ENCODE measurements around the gene UBL4A. TPM values are rescaled to one million over a fixed set of nuclear protein-coding genes. Genes with fewer than 3 reads are reported as not detected.
"Not testable (repeated sequence)": the region's sequence is repeated elsewhere in the genome, so short reads cannot be mapped to it uniquely, and the experiment has no call there.

Gene UBL4A
- total RNA-seq, 1 experiment from 2014 or later = 37.4 TPM

DNA sequence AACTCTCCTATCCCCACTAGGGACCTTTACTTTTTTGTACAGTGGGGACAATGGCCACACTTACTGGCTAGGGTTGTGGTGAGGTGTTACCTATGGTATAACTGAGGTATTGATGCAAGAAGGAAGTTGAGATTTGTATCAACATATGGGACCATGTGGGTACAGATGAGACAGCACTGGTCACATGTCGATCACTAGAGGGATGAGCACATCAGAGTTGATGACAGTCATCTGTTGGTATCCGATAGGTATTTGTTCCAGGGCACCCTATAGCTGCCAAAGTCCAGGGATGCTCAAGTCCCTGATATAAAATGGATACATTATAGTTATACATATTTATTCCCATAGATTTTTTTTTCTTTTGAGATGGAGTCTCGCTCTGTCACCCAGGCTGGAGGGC is 16.6 kb upstream of the UBL4A start (continued):
- TF ChIP-seq, protein P1, sequence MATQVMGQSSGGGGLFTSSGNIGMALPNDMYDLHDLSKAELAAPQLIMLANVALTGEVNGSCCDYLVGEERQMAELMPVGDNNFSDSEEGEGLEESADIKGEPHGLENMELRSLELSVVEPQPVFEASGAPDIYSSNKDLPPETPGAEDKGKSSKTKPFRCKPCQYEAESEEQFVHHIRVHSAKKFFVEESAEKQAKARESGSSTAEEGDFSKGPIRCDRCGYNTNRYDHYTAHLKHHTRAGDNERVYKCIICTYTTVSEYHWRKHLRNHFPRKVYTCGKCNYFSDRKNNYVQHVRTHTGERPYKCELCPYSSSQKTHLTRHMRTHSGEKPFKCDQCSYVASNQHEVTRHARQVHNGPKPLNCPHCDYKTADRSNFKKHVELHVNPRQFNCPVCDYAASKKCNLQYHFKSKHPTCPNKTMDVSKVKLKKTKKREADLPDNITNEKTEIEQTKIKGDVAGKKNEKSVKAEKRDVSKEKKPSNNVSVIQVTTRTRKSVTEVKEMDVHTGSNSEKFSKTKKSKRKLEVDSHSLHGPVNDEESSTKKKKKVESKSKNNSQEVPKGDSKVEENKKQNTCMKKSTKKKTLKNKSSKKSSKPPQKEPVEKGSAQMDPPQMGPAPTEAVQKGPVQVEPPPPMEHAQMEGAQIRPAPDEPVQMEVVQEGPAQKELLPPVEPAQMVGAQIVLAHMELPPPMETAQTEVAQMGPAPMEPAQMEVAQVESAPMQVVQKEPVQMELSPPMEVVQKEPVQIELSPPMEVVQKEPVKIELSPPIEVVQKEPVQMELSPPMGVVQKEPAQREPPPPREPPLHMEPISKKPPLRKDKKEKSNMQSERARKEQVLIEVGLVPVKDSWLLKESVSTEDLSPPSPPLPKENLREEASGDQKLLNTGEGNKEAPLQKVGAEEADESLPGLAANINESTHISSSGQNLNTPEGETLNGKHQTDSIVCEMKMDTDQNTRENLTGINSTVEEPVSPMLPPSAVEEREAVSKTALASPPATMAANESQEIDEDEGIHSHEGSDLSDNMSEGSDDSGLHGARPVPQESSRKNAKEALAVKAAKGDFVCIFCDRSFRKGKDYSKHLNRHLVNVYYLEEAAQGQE (IDR thresholded peaks at IDR 0.05; ENCODE audit: low read depth) = no peak

DNA sequence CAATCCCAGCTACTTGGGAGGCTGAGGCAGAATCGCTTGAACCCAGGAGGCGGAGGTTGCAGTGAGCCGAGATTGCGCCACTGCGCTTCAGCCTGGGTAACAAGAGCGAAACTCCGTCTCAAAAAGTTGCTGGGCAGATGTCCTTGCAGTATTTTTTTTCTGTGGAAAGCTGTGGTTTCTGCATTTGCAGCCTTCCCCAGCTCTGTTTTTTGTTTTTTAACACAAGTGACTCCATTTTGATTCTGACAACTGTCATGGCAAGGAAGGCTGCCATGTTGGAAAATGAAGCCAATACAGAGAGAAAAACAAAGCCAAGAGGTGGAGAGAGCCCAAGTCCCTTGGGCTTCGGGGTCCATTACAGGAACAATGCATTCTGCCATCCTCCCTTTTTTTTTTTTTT is 15.7 kb upstream of the UBL4A start:
- no peak overlapping the region for H3K27ac ChIP-seq (ENCODE audit: low read depth, low read length)
- H3K27me3 ChIP-seq (ENCODE audit: insufficient read depth, low read length) = no peaks in the 10 kb centered on the region
- RAD21 ChIA-PET (ENCODE audit: low non-redundant PET in 1 of 2, low total read pairs in 2 of 2, uncharacterized antibody in 2 of 2, unreplicated experiment in 2 of 2) = no interaction called here
- H3K9me3 ChIP-seq (ENCODE audit: control insufficient read depth in 1 of 2, insufficient read depth in 1 of 2, low read depth in 1 of 2, low read length in 2 of 2) = no peaks in the 10 kb centered on the region
- no peaks in the 10 kb centered on the region for H3K79me2 ChIP-seq (ENCODE audit: insufficient read depth, low read length)
- ATAC-seq = no peak
- CTCF ChIA-PET = no interaction called here
- no peak overlapping the region for H2AFZ ChIP-seq (ENCODE audit: low read depth, low read length, poor library complexity, severe bottlenecking)
- H3K4me1 ChIP-seq (ENCODE audit: control insufficient read depth in 1 of 2, insufficient read depth in 2 of 2, low read length in 2 of 2) = peaks cover 0 to 5% of the 10 kb centered on the region in 2 experiments; a peak in 1 of 4 replicates
- no peaks in the 10 kb centered on the region for H4K20me1 ChIP-seq (ENCODE audit: insufficient read depth)
- BruUV-seq (replicated peaks) = no TSS peak
- H3K4me3 ChIP-seq (replicated peaks in 1 of 2; ENCODE audit: low read depth in 1 of 2, low read length in 2 of 2) = no peak overlapping the region
- H3K9me2 ChIP-seq (ENCODE audit: insufficient read depth) = no peaks in the 10 kb centered on the region
- POLR2A ChIA-PET = no interaction called here
- H3K36me3 ChIP-seq (ENCODE audit: control insufficient read depth in 1 of 2, insufficient read depth in 2 of 2, low read length in 2 of 2) = no peaks in the 10 kb centered on the region
- no peak overlapping the region for H3K9ac ChIP-seq (ENCODE audit: low read length)
- TF ChIP-seq CBX3 (IDR thresholded peaks at IDR 0.05; ENCODE audit: low read depth) = no peak
- TF ChIP-seq JUND (IDR thresholded peaks at IDR 0.05) = no peak
- no peak for TF ChIP-seq SRF (IDR thresholded peaks at IDR 0.05; ENCODE audit: low read depth)
- TF ChIP-seq FOSL1 (IDR thresholded peaks at IDR 0.05; ENCODE audit: low read depth) = no peak
- no peak for TF ChIP-seq ELF1 (IDR thresholded peaks at IDR 0.05; ENCODE audit: borderline replicate concordance, low read depth)
- TF ChIP-seq CEBPB (IDR thresholded peaks at IDR 0.05; ENCODE audit: low read depth) = no peak
- intact Hi-C loops (cut with micrococcal nuclease) = no loop called here
- no peak for DNase-seq (ENCODE audit: low read depth, low spot score)
- no peak overlapping the region for H3K4me2 ChIP-seq (ENCODE audit: low read length)

DNA sequence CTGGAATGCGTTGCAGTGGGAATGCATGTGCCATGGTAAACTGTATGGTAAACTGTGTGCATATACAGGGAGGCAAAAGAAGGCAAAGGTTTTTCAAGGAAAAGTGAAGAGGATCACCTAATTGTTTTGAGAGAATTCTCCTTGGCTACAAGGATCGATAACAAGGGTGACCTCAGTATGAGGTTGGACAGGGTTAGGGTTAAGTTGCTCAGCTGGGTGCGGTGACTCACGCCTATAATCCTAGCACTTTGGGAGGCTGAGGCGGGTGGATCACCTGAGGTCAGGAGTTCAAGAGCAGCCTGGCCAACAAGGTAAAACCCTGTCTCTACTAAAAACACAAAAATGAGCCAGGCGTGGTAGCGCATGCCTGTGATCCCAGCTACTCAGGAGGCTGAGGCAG is 15.0 kb upstream of the UBL4A start:
- H3K9me3 ChIP-seq (ENCODE audit: control insufficient read depth in 1 of 2, insufficient read depth in 1 of 2, low read depth in 1 of 2, low read length in 2 of 2); H3K27me3 ChIP-seq (ENCODE audit: insufficient read depth, low read length); DNase-seq (ENCODE audit: low read depth, low spot score); H3K4me3 ChIP-seq (replicated peaks in 1 of 2; ENCODE audit: low read depth in 1 of 2, low read length in 2 of 2); H3K4me2 ChIP-seq (ENCODE audit: low read length); H3K4me1 ChIP-seq (ENCODE audit: control insufficient read depth in 1 of 2, insufficient read depth in 2 of 2, low read length in 2 of 2); H3K9ac ChIP-seq (ENCODE audit: low read length); intact Hi-C loops (cut with micrococcal nuclease); H4K20me1 ChIP-seq (ENCODE audit: insufficient read depth); H3K36me3 ChIP-seq (ENCODE audit: control insufficient read depth in 1 of 2, insufficient read depth in 2 of 2, low read length in 2 of 2); H2AFZ ChIP-seq (ENCODE audit: low read depth, low read length, poor library complexity, severe bottlenecking); ATAC-seq; POLR2A ChIA-PET; H3K27ac ChIP-seq (ENCODE audit: low read depth, low read length); H3K79me2 ChIP-seq (ENCODE audit: insufficient read depth, low read length); CTCF ChIA-PET; H3K9me2 ChIP-seq (ENCODE audit: insufficient read depth); BruUV-seq (replicated peaks); RAD21 ChIA-PET (ENCODE audit: low non-redundant PET in 1 of 2, low total read pairs in 2 of 2, uncharacterized antibody in 2 of 2, unreplicated experiment in 2 of 2): not testable (repeated sequence)

DNA sequence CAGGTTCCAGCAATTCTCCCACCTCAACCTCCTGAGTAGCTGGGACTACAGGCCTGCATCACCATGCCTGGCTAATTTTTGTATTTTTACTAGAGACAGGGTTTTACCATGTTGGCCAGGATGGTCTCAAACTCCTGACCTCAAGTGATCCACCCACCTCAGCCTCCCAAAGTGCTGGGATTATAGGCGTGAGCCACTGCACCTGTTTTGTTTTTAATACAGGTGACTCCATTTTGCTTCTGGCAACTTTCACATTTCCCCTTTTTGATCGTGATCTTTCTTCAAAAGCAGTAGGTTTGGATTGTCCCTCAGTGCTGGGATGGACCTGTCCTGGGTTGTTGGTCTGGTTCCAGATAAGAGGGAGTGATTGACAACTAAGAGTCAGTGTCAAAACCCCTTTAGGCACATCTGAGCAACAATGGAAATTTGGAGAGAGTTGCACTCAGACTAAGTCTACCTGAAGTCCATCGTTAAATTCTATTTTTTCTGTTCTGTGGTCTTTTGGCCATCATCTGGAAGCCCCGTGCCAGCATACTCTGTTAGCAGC is 10.2 kb upstream of the UBL4A start:
- H3K27ac ChIP-seq (ENCODE audit: low read depth, low read length); H3K79me2 ChIP-seq (ENCODE audit: insufficient read depth, low read length); intact Hi-C loops (cut with micrococcal nuclease); H3K9ac ChIP-seq (ENCODE audit: low read length); H3K27me3 ChIP-seq (ENCODE audit: insufficient read depth, low read length); H3K4me1 ChIP-seq (ENCODE audit: control insufficient read depth in 1 of 2, insufficient read depth in 2 of 2, low read length in 2 of 2); H3K4me3 ChIP-seq (replicated peaks in 1 of 2; ENCODE audit: low read depth in 1 of 2, low read length in 2 of 2); H3K4me2 ChIP-seq (ENCODE audit: low read length); RAD21 ChIA-PET (ENCODE audit: low non-redundant PET in 1 of 2, low total read pairs in 2 of 2, uncharacterized antibody in 2 of 2, unreplicated experiment in 2 of 2); H3K9me3 ChIP-seq (ENCODE audit: control insufficient read depth in 1 of 2, insufficient read depth in 1 of 2, low read depth in 1 of 2, low read length in 2 of 2); H4K20me1 ChIP-seq (ENCODE audit: insufficient read depth); DNase-seq (ENCODE audit: low read depth, low spot score); H3K9me2 ChIP-seq (ENCODE audit: insufficient read depth); H3K36me3 ChIP-seq (ENCODE audit: control insufficient read depth in 1 of 2, insufficient read depth in 2 of 2, low read length in 2 of 2); POLR2A ChIA-PET; BruUV-seq (replicated peaks); ATAC-seq; H2AFZ ChIP-seq (ENCODE audit: low read depth, low read length, poor library complexity, severe bottlenecking): not testable (repeated sequence)
- CTCF ChIA-PET = interaction anchor here (0.6 kb wide), 1 partner anchor 587 kb away, joined by 4 read pairs; no protein-coding TSS in a partner anchor
